ENCODE data around the gene CLPSL2.

Gene CLPSL2

GRCh38 chr6:35746516-35746915 lies 29.9 kb upstream of the CLPSL2 start:
- DNase-seq (ENCODE audit: low read depth in 2 of 2) = no peak

GRCh38 chr6:35747877-35748276 lies 28.5 kb upstream of the CLPSL2 start:
- no peak for DNase-seq (ENCODE audit: low read depth in 2 of 2)

- no peak for DNase-seq (ENCODE audit: low read depth in 2 of 2)
Measured at GRCh38 chr6:35750557-35750956, 25.8 kb upstream of the CLPSL2 start.

- DNase-seq (ENCODE audit: low read depth in 2 of 2) = no peak
Measured at GRCh38 chr6:35751594-35751993, 24.8 kb upstream of the CLPSL2 start.

DNA sequence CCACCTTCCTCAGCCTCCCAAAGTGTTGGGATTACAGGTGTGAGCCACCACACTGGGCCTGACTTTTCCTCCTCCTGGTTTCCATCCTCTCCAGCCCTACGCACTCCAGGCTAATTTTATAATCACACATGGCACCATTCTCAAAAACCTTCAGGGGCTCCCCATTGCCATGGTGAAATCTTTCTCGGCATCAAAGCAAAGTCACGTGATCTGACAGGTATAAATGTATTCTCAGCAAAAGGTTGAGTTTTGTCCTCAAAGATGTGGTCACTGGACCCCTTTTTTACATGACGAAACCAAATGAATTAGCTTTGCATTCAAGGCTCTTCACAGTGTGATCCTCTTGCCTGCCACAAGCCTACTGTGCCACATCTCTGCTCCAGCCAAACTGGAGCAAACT lies 24.1 kb upstream of the CLPSL2 start:
- DNase-seq (ENCODE audit: low read depth in 2 of 2) = no peak

- DNase-seq (ENCODE audit: low read depth in 2 of 2) = no peak
Measured at GRCh38 chr6:35754452-35755277, 21.7 kb upstream of the CLPSL2 start.

DNA sequence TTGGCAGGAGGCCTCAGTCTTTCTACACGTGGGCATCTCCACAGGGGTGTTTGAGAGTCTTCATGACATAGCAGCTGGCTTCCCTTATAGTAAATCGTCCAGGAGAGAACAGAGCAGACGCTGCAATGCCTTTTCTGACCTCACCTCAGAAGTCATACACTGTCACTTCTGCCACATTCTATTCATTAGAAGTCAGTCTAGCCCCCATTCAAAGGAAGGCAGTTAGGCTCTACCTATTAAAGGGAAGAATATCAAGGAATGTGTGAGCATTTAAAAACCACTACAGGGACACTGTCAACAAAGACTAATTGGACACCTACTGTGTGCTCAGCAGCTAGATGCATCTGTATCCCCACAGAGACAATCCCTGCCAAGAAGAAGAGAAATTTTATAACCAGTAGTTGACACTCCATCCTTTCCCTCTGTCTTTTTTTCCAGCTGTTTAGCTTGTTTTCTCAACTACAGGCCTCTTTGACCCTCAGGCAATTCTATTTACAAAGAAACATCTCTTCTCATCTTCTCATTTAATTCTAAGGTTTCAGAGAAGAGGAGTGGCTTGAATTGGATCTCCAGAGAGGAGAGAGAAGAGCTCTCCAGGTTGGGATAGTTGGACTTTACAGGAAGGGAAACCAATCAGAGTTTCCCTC lies 21.0 kb upstream of the CLPSL2 start:
- DNase-seq (ENCODE audit: low read depth in 2 of 2) = no peak

DNA sequence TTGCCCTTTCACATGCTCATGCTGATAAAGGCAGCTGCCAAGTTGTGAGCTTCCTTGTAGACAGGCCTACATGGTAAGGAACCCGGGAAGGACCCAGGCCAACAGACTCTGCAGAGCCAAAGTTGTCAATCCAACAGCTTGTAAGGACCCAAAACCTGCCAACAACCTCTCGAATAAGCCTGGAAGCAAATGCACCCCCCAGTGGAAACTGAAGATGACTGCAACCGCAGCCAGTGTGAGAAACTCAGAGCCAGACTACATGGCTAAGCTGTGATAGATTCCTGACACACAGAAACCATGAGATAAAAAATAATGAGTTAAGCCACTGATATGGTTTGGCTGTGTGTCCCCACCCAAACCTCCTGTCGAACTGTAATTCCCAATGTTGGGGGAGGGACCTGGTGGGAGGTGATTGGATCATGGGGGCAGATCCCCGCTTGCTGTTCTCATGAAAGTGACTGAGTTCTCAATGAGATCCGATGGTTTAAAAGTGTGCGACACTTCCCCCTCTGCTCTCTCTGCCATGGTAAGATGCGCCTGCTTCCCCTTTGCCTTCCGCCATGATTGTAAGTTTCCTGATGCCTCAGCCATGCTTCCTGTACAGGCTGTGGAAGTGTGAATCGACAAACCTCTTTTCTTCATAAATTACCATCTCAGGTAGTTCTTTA lies 18.8 kb upstream of the CLPSL2 start:
- no peak for DNase-seq (ENCODE audit: low read depth in 2 of 2)

DNA sequence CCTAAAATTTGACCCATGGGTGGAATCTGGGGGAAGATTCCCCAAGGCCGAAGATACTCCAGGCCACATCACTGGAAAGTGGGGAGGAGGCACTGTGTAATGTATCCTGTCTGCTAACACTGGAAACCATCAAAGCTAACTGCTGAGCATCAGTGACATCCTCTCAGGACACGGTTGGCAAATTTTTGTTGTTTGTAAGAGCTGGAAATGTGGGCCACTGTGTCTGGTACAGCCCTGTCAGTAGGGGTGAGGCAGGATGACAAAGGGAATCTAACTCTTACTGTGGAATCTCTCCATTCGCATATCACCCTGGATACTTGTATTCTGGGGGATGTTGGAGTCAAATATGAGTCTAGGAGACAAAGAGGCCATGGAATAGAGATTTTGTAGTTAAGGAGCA lies 17.0 kb upstream of the CLPSL2 start:
- DNase-seq (ENCODE audit: low read depth in 2 of 2) = no peak

GRCh38 chr6:35765739-35766138 lies 10.7 kb upstream of the CLPSL2 start:
- DNase-seq (ENCODE audit: low read depth in 2 of 2) = no peak

DNA sequence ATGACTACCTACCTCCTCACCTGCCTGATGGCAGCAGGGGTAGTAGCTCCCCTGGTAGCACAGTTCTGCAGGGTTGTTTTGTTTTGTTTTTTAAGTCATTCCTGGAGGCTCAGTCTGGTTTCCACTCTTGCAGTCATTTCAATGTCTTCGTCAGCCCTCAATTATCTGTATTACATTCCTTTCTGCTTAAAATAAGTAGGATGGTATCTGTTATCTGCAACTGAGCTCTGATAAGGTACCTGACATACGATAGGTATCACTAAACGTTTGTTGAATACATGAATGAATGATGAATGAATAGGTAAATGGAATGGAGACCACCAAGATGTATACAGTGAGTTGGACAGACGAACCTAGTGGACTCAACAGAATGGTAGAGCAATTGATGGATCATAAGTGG lies 7.2 kb upstream of the CLPSL2 start:
- DNase-seq (ENCODE audit: low read depth in 2 of 2) = no peak

- DNase-seq (ENCODE audit: low read depth in 2 of 2) = no peak
Measured at GRCh38 chr6:35771343-35771627, 5.1 kb upstream of the CLPSL2 start.

DNA sequence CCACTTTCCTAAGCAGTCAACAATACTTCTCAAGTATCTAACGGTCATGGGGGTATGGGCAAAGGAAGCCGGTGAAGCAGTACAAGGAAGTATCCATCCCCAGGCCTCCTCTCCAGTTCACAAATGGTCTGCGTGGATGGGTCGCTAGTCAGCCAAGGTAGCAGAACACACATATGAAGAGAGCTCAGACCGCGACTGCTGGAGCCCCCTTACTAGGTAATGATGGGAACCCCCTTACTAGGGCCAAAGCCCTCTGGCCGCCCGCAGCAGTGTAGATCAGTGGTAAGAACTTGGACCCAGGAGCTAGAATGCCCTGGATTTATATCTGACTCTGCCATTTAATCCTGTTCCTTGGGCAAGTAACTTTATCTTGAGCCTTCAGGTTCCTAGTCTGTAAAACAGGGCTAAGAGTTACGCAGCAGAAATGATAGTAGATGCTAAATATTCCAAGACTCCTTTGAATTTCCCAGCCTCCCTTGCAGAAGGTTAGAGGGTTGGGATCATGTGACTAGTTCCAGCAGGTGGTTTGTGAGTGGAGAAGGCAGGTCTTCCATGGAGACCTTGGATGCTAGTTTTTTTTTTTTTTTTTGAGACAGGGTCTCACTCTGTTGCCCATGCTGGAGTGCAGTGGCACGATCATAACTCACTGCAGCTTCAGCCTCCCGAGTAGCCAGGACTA lies 2.1 kb upstream of the CLPSL2 start:
- DNase-seq (ENCODE audit: low read depth in 2 of 2) = no peak

- DNase-seq (ENCODE audit: low read depth in 2 of 2) = no peak
Measured at GRCh38 chr6:35775031-35775430, 1.4 kb upstream of the CLPSL2 start.

DNA sequence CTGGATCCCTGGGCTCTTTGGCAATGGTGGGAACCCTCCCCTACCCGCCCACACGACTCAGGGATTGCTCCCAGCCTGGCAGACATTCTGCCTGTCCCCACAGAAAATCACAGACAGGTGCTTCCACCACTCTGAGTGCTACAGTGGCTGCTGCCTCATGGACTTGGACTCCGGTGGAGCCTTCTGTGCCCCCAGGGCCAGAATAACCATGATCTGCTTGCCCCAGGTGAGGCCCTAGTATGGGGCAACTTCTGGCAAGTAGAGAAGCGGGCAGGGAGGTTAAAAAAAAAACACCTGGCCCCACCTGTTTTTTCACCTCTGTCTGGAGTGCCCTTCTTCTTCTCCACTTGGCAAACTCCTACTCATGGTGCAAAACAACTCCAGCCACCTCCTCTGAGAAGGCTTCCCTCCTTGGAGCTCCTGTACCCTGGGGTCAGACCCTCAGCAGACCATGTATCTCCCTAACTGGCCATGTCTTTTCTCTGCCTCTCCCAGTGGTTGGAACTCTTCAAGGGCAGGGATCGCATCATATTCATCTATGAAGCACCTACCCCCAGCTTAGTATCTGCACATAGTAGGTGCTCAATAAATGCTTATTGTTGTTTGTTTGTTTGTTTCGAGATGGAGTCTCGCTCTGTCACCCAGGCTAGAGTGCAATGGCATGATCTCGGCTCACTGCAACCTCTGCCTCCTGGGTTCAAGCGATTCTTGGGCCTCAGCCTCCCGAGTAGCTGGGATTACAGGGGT lies 1.1 kb downstream of the CLPSL2 start:
- no peak for DNase-seq (ENCODE audit: low read depth in 2 of 2)

DNA sequence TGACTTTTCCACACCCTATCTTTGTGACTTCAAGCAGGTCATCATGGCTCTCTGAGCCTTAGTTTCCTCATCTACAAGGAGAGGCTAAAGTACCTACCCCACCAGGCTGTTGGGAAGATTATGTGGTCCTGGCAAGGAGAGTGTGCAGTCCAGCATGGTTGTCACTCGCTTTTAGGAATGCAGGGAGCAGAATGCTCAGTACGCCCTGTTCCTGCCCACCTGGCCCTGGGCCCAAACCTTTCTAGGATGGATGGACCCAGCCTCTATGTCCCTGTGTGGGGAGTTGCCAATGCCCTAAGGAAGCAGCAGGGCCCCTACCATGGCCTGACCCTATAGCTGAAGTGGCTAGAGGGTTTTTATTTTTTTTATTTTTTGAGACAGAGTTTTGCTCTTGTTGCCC lies 2.0 kb downstream of the CLPSL2 start:
- DNase-seq (ENCODE audit: low read depth in 2 of 2) = no peak

- DNase-seq (ENCODE audit: low read depth in 2 of 2) = no peak
Measured at GRCh38 chr6:35780719-35781118, 4.3 kb downstream of the CLPSL2 start, which contains the start of gene CLPSL1. Gene CLPSL1 (plus strand): TSS chr6:35781019. CDS start chr6:35781111, 92 bp downstream.

DNA sequence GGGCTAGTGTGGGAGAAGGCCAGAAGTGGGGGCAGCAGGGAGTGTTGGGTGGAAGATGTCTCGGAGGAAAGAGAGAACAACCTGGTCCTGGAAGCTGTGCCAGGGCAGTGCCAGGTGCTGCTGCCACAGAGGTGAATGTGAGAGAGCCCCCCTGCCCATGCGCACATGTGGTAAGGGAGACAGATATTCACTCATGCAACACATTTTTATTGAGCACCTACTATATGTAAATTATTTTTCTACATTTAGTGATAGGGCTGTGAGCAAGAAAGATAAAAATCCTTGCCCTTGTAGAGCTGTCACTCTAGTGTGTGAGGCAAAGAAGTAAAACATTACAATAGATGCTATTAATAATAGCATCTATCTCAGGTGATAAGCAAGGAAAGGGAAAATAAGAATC lies 4.9 kb downstream of the CLPSL2 start:
- DNase-seq (ENCODE audit: low read depth in 2 of 2) = no peak

DNA sequence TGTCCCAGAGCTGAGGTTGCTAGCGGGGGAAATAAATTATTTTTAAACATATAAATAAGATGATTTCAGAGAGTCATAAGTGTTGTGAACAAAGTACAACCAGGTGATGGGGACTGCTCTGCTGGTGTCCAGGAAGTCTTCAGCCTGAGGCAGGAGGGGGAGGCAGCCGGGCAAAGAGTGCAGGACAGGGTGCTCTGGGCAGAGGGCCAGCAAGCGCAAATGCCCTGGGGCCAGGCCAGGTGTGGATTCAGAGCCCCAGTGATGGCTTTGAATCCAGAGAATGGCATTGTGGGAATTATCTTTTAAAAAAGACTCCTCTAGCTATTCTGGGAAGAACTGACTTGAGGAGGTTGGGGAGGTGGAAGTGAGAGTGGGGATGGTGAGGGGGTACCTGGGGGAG lies 6.0 kb downstream of the CLPSL2 start:
- DNase-seq (ENCODE audit: low read depth in 2 of 2) = no peak

DNA sequence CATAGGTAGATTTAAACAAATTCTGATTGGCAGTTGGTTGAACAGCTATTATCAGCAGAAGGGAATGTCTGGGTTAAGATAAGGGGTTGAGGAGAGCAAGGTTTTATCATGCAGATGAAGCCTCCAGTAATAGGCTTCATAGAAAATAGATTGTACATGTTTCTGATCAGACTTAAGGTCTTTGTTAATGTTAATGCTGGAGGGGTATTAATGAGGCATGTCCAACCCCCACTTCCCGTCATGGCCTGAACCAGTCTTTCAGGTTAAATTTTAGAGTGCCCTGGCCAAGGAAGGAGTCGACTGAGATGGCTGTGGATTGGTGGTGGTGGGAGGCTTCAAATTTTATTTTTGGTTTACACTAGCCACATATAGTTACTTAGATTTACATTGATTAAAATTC lies 7.8 kb downstream of the CLPSL2 start:
- DNase-seq (ENCODE audit: low read depth in 2 of 2) = no peak

DNA sequence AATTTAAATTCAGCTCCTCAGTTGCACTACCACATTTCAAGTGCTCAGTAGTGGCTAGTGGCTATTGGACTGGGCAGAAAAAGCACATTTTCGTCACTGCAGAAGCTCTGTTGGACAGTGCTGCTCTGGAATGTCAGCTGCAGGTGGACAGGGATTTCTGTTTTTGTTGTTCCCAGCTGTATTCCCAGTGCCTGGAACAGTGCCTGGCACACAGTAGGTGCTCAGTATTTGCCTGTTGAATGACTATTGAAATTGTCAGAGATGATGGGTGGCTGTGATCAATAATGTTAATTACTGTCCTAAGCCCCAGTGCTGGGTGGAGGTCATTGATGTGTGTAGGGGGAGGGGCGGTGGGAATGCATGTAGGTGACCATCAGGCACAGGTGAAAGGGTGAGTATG lies 9.9 kb downstream of the CLPSL2 start:
- DNase-seq (ENCODE audit: low read depth in 2 of 2) = no peak

- DNase-seq (ENCODE audit: low read depth in 2 of 2) = no peak
Measured at GRCh38 chr6:35786810-35787209, 10.4 kb downstream of the CLPSL2 start.
